HG03432 (cell line): ENCODE results near the gene TSR3.
"Not testable (repeated sequence)": the region's sequence is repeated elsewhere in the genome, so short reads cannot be mapped to it uniquely, and the experiment has no call there.

Experiments
- ATAC-seq: cut with Tn5 transposase; IDR thresholded peaks from one replicate; pipeline ENCODE4 v1.9.1; 2021; ENCODE audit warnings: mild to moderate bottlenecking, moderate library complexity; ENCODE audit not compliant: unreplicated experiment

The TSR3 gene

GRCh38 chr16:1340730-1341494, 10.8 kb downstream of the TSR3 start:
- no peak for ATAC-seq

GRCh38 chr16:1338855-1339675, 12.6 kb downstream of the TSR3 start:
- ATAC-seq = no peak

GRCh38 chr16:1338119-1338730, 13.5 kb downstream of the TSR3 start:
- ATAC-seq = no peak

GRCh38 chr16:1337486-1337885, 14.2 kb downstream of the TSR3 start:
- ATAC-seq = no peak

- ATAC-seq = no peak
Observed at GRCh38 chr16:1336619-1337018, 15.1 kb downstream of the TSR3 start.

GRCh38 chr16:1335996-1336395, 15.7 kb downstream of the TSR3 start:
- ATAC-seq = no peak

GRCh38 chr16:1335211-1335971, 16.3 kb downstream of the TSR3 start:
- ATAC-seq = no peak

GRCh38 chr16:1334739-1335138, 16.9 kb downstream of the TSR3 start:
- no peak for ATAC-seq

GRCh38 chr16:1333854-1334700, 17.6 kb downstream of the TSR3 start:
- no peak for ATAC-seq

GRCh38 chr16:1333149-1333812, 18.4 kb downstream of the TSR3 start, which contains the start of gene BAIAP3:
Gene BAIAP3 (plus strand): TSS chr16:1333645. CDS start chr16:1338550, 4,905 bp downstream.
- no peak for ATAC-seq

- no peak for ATAC-seq
Observed at GRCh38 chr16:1332618-1333148, 19.0 kb downstream of the TSR3 start.

- no peak for ATAC-seq
Observed at GRCh38 chr16:1331712-1332617, 19.7 kb downstream of the TSR3 start.

- ATAC-seq = no peak
Observed at GRCh38 chr16:1330931-1331711, 20.6 kb downstream of the TSR3 start.

- no peak for ATAC-seq
Observed at GRCh38 chr16:1330260-1330914, 21.3 kb downstream of the TSR3 start.

GRCh38 chr16:1328961-1329360, 22.7 kb downstream of the TSR3 start:
- not testable (repeated sequence) for ATAC-seq

GRCh38 chr16:1328136-1328535, 23.5 kb downstream of the TSR3 start:
- ATAC-seq = not testable (repeated sequence)

GRCh38 chr16:1327619-1327947, 24.1 kb downstream of the TSR3 start:
- ATAC-seq = no peak
